Mucosa of gallbladder (tissue), 1 donor: ENCODE measurements around the gene GPANK1. TPM values are rescaled to one million over a fixed set of nuclear protein-coding genes. Genes with fewer than 3 reads are reported as not detected.

Source experiments
- DNase-seq: peaks from one replicate; pipeline ENCODE4 v3.0.0-alpha.2; 2020; ENCODE audit warnings: low spot score
- total RNA-seq: library from RNA; stranded (reverse); gene quantifications from one replicate; pipeline ENCODE4 v1.2.1, GENCODE V29; 2021
- donor health status: DM: no; HTN: no; CAD: no.

The GPANK1 gene
- total RNA-seq, 1 donor from 2014 or later: 18.7 TPM

GRCh38 chr6:31620586-31621319 is 44.0 kb downstream of the GPANK1 start, which contains the start of gene PRRC2A:
Gene PRRC2A, plus strand, starts transcription at chr6:31620715. Its CDS starts 2,075 bp downstream, at chr6:31622790.
- no peak for DNase-seq

DNA sequence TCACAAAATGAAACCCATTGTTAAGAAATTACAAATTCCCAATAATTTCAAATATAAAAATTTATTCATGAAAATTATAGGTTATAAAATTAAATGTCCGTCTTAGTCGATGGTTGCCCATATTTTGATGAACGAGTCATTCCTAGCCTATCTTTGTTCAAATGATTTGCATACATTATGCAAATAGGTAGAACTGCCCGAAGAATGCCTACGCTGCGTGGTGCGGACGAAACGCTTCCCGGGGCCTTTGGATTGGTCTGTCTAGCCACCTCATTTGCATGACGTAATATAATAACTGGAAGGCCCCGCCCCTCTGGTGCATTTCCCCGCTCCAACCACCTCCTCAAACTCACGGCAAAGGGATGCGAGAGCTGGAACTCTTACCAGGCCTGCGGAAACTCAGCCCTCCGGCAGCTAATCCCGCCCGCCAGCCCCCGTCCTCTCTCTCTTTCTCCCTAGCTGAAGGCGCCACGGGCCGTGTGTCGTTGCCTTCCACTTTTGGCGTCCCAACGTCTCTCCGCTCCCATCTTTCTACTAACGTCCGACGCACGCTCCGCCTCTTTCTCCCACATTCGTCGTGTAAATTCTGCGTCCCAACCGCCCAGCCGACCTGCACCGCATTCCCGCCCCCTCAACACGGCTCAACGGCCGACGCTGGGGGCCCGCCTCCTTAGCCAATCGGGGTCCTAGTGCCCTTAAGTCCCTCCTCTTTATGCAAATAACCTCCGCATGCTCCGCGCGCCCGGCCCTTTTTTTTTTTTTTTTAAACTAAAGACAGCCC is 44.8 kb downstream of the GPANK1 start:
- DNase-seq: peak; percentile 98

GRCh38 chr6:31617010-31617409 is 47.8 kb downstream of the GPANK1 start:
- no peak for DNase-seq

DNA sequence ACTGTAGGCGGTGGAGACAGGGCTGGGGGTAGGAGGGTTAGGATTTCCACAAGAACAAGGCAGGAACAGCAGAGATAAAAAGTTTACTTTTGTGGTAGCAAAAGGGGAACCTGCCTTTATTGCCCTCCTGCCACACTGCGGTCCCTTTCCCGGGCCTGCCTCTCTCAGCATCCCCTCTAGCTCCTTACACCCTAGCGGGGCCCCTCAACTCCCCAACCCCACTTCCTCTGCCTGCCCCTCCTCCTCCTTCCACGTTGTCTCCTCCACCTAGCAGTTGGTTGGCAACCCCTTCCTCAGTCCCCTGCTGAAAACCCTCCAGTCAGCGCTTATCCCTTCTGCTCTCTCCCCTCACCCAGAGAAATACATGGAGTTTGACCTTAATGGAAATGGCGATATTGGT is 49.0 kb downstream of the GPANK1 start:
- no peak for DNase-seq

- no peak for DNase-seq
Observed at GRCh38 chr6:31614684-31615578, 49.9 kb downstream of the GPANK1 start, which contains the start of gene AIF1. Gene AIF1, plus strand, starts transcription at chr6:31615234. Its CDS starts 96 bp downstream, at chr6:31615330.

DNA sequence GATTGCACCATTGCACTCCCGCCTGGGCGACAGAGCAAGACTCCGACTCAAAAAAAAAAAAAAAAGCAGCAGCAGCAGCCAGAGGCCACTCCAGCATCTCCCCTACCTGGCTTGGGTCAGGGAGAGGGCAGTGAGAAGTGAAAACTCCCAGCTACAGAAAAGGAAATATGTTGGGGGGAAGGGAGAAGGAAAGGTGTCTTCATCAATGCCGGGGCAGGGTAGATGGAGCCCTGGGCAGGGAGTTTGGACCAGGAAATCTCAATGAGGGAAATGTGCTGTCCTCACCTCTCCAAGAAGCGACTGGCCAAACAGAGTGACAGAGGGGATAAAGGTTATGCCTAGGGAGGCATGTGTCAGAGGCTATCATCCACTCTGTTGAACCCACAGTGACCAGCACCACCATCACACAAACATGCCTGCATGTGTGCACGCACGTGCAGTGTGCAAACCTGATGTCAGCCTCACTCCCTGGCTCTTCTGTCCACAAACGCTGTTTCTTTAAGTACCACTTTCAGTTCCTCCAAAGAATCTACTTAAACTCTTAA is 50.6 kb downstream of the GPANK1 start:
- DNase-seq: no peak

Other genes starting within 250 kb of the GPANK1 start
- gene MICB, start 166.9 kb downstream of the GPANK1 start, total RNA-seq: 2.7 TPM
- gene MCCD1, start 136.0 kb downstream of the GPANK1 start, total RNA-seq: not detected
- gene DDX39B, start 123.0 kb downstream of the GPANK1 start, total RNA-seq: 246 TPM
- gene ATP6V1G2, start 118.4 kb downstream of the GPANK1 start, total RNA-seq: 4.1 TPM
- gene NFKBIL1, start 117.4 kb downstream of the GPANK1 start, total RNA-seq: 27.7 TPM
- gene LTA, start 92.7 kb downstream of the GPANK1 start, total RNA-seq: 1.9 TPM
- gene TNF, start 89.4 kb downstream of the GPANK1 start, total RNA-seq: 6.6 TPM
- 4.9 TPM for gene LTB, start 82.6 kb downstream of the GPANK1 start, total RNA-seq
- 18.4 TPM for gene LST1, start 78.7 kb downstream of the GPANK1 start, total RNA-seq
- not detected for gene NCR3, start 72.0 kb downstream of the GPANK1 start, total RNA-seq
- gene AIF1, start 49.8 kb downstream of the GPANK1 start, total RNA-seq: 26.8 TPM
- gene PRRC2A, start 44.3 kb downstream of the GPANK1 start, total RNA-seq: 162 TPM
- gene BAG6, start 12.3 kb downstream of the GPANK1 start, total RNA-seq: 288 TPM
- gene APOM, start 9.1 kb downstream of the GPANK1 start, total RNA-seq: 2.2 TPM
- gene C6orf47, start 4.2 kb downstream of the GPANK1 start, total RNA-seq: 30.5 TPM
- 108 TPM for gene CSNK2B, start 1.1 kb upstream of the GPANK1 start, total RNA-seq
- gene LY6G5B, start 5.0 kb upstream of the GPANK1 start, total RNA-seq: 8.1 TPM
- gene LY6G5C, start 16.1 kb upstream of the GPANK1 start, total RNA-seq: 5.2 TPM
- gene ABHD16A, start 38.3 kb upstream of the GPANK1 start, total RNA-seq: 103 TPM
- not detected for gene LY6G6F, start 41.9 kb upstream of the GPANK1 start, total RNA-seq
- not detected for gene LY6G6D, start 50.4 kb upstream of the GPANK1 start, total RNA-seq
- gene LY6G6C, start 56.7 kb upstream of the GPANK1 start, total RNA-seq: not detected
- 0.37 TPM for gene MPIG6B, start 58.4 kb upstream of the GPANK1 start, total RNA-seq
- gene DDAH2, start 64.3 kb upstream of the GPANK1 start, total RNA-seq: 130 TPM
- 394 TPM for gene CLIC1, start 71.5 kb upstream of the GPANK1 start, total RNA-seq
- 19.7 TPM for gene MSH5, start 75.0 kb upstream of the GPANK1 start, total RNA-seq
- gene SAPCD1, start 97.7 kb upstream of the GPANK1 start, total RNA-seq: 2.7 TPM
- 18.5 TPM for gene VWA7, start 112.3 kb upstream of the GPANK1 start, total RNA-seq
- gene VARS1, start 130.8 kb upstream of the GPANK1 start, total RNA-seq: 49.7 TPM
- 32.5 TPM for gene LSM2, start 142.0 kb upstream of the GPANK1 start, total RNA-seq
- gene HSPA1L, start 150.3 kb upstream of the GPANK1 start, total RNA-seq: 2.8 TPM
- 347 TPM for gene HSPA1A, start 150.5 kb upstream of the GPANK1 start, total RNA-seq
- gene HSPA1B, start 162.7 kb upstream of the GPANK1 start, total RNA-seq: 277 TPM
- 91.2 TPM for gene NEU1, start 197.8 kb upstream of the GPANK1 start, total RNA-seq
- gene SLC44A4, start 214.0 kb upstream of the GPANK1 start, total RNA-seq: 457 TPM
- 63.4 TPM for gene EHMT2, start 232.7 kb upstream of the GPANK1 start, total RNA-seq
- gene ZBTB12, start 237.1 kb upstream of the GPANK1 start, total RNA-seq: 11.8 TPM